HT-29 (cell line): ENCODE measurements around the gene C15orf39. TPM values are rescaled to one million over a fixed set of nuclear protein-coding genes. Genes with fewer than 3 reads are reported as not detected.
A peak's percentile ranks its signal among the peaks of the same experiment; 100 is the strongest.

Experiments used
- DNase-seq: peaks from one replicate; pipeline ENCODE4 v3.0.0-alpha.2; 2015; ENCODE audit warnings: low spot score
- total RNA-seq: library from RNA; depleted of rRNA; stranded (reverse); fragments of >200 nt; shearing (Covaris generic); gene quantifications from 2 replicates; pipeline ENCODE4 v1.2.3, GENCODE V29; 2014

Gene C15orf39
- total RNA-seq, 1 experiment from 2014 or later: 76.6 TPM

DNA sequence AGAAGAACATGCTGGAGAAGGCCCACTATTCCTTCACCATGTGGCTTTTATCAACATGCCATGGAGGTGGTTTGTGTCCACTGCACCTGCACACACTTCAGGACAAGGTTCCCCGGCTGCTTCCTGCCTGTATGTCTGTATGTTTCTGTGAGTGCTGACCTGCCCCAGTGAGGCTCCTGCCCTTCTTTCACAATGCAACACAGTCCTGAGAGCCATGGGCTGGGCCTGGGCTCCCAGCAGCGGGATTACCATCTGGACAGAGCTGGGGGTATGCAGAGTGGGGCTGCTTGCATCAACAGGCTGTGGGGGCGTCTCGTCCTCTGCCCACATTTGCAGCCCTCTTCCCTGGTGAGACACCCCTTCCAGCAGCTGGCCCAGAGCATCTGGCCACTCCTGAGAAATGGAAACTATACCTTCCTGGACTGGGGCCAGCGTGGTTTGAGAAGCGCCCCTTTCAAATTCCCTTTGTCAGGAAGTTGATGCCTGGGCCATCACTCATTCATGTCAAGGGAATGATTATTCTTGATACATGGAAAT lies 29.3 kb upstream of the C15orf39 start:
- peak; percentile 53 for DNase-seq

DNA sequence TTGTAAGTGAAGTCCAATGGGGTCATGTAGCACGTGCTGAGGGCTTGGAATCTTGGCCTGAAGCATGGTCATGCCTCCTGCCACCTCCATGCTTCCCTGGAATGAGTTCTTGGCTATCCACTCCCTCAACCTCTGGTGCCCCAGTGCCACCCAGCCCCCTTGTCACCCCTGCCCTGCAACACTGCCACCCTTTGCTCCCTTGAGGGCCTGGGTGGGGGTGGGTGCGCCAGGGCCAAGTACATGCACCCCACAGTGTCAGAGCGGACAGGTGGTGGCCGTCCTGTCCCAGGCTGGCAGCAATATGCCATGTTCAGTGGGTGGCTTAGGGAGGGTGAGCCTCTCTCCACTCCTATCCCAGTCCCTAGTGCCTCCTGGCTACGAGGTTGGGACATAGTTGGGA lies 27.6 kb upstream of the C15orf39 start:
- no peak for DNase-seq

DNA sequence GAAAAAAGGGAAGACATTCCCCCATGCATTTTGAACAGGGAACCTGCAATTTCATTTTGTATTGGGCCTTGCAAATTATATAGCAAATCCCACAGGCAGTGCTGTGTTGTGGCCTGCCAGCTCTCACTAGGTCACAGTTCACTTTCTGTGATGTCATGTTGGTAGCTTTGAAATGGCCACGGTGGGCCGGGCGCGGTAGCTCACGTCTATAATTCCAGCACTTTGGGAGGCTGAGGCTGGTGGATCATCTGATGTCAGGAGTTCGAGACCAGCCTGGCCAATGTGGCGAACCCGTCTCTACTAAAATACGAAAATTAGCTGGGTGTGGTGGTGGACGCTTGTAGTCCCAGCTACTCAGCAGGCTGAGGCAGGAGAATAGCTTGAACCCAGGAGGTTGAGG lies 27.0 kb upstream of the C15orf39 start:
- DNase-seq: no peak

DNA sequence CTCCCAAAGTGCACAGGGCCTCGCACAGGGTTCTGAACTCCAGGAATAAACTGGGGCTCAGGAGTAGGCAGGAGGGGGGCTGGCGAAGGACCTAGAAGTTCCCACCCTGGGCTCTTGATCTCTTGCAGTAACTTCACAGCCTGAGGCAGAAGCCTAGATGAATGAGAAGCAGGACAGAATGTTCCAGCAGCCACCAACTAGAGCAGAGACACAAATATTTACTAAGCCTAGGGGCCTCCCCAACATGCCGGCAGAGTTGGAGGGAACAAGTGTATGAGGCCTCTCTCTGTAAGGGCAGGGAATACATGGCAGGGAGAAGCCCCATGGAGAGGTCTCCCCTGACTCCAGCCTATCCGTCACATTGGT lies 25.3 kb upstream of the C15orf39 start:
- no peak for DNase-seq

DNA sequence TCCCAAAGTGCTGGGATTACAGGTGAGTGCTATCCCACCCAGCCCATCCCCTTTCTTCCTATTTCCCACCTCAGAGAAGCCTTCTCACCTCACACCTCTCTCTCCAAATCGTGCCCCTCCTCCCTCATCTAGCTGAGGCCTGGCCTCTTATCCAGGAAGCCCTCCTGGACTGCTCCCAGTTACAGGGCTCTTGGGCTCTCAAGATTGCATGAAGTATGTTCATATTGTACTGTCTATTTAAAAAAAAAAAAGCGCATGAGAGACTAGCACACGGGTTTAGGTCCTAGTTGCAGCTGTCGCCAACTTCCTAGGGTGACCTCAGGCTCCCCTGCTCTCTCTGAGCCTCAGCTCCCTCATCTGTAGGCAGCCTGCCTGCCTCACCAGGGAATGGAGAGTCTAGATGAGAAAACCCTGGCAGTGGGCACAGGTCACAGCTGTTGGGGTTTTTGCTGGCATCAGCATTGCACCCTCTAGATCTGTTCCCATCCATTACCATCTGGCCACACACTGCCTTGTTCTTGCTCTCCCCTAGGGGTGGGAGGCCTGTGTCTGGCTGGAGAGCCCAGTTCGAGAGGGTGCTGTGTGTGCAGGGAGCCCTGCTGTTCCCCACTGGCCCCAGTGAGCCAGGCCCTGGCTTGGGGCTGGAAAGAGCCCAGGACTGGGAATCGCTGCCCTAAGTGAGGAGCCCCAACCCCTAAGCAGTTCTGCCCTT lies 24.2 kb upstream of the C15orf39 start:
- no peak for DNase-seq

DNA sequence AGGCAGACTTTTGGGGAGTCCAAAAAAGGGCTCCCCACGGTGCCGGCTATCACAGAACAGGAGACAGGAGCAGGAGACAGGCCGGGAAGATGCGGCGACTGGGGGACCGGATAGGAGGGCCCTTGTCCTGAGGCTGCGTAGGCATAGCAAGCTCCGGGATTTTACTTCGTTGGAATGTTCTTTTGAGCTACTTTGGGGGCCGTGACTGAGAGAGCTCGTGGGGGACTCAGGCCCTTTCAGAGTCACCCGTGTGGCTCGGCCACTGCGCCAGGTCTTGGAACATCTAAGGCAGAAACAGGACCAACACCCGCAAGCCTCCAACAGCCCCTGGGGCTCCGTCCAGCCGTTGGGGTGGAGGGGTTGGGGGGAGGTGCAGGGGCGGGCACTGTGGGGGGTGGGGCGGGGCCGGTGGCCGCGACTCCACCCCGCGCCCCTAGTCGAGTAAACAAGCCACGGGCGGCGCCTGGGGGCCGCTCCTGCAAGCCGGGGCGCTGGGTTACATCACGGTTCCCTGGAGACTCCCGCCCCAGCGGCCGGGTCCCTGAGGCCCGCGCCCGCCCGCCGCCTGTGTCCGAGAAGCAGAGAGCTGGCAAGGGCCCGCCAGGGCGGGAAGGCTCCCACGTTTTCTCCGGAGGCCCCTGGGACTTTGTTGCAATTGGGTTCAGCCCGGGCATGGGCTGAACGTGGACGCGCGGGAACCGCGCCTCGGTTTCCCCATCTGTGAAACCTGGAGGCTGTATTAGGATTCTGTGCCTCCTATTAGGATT lies 23.3 kb upstream of the C15orf39 start:
- no peak for DNase-seq

DNA sequence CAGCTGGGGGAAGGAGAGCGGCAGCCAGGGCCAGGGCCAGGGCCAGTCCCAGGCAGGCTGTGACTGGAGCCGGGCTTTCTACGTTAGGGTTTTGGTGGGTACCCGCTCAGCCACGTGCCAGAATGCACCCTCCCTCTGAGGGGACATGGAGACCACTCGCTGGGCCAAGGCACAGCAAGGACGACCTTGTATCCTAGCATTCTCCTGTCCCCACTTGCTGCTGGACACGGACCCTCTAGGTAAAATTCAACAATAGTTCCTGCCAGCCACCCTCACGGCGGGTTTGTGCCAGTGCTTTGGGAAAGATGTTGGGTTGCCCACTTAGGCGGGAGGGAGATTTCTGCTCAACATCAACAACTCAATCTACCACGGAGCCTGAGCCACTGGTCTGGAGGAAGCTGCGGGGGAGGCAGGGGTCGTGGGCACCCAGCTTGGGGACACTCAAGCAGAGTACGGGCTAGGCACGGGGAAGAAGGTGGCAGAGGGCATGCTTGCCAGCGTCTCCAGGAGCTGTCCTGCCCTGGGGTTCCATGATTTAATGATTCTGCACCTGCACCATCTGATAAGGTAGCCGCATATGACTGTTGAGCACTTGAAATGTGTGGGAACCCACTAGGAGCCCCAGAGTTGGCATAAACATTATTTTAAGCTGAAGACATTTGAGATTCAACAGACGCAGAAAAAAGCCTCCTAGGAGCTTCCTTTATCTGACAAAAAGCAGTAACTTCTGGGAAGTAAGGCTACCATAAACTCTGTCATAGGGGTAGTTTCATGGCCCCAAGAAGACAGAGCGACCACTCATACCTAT lies 22.5 kb upstream of the C15orf39 start:
- DNase-seq: no peak

DNA sequence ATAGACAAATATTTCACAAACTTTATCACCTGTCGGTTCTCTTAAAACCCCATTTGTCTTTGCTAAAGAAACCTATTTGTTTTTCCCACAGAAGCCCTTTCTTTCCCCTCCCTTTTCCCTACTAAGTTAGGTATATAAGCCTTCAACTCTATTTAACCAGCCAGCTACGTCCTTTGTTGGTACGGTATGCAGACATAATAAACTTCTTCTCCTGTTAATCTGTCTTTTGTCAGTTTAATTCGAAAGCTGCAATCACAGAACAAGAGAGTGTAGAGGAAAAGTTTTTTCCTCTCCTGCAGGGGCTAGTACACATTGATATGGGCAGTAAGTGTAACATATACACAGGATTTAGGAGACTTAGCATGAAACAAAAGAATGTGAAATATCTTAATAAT lies 21.9 kb upstream of the C15orf39 start:
- DNase-seq: no peak

DNA sequence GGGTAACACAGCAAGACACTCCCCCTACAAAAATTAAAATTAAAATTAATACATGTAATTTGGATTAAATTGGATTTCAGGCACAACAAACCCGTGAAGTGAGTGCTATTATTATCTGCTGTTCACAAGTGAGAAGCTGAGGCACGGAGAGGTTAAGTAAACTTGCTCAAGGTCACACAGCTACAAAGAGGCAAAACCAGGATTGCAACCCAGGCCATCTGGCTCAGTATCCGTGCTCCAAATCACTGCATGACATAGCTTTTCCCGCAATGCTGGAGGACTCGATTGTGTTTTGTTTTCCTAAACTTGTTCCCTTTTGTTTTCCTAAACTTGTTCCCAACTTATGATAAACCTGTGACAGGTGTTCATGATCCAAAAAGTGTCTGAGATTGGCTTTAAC lies 19.9 kb upstream of the C15orf39 start:
- DNase-seq: no peak

DNA sequence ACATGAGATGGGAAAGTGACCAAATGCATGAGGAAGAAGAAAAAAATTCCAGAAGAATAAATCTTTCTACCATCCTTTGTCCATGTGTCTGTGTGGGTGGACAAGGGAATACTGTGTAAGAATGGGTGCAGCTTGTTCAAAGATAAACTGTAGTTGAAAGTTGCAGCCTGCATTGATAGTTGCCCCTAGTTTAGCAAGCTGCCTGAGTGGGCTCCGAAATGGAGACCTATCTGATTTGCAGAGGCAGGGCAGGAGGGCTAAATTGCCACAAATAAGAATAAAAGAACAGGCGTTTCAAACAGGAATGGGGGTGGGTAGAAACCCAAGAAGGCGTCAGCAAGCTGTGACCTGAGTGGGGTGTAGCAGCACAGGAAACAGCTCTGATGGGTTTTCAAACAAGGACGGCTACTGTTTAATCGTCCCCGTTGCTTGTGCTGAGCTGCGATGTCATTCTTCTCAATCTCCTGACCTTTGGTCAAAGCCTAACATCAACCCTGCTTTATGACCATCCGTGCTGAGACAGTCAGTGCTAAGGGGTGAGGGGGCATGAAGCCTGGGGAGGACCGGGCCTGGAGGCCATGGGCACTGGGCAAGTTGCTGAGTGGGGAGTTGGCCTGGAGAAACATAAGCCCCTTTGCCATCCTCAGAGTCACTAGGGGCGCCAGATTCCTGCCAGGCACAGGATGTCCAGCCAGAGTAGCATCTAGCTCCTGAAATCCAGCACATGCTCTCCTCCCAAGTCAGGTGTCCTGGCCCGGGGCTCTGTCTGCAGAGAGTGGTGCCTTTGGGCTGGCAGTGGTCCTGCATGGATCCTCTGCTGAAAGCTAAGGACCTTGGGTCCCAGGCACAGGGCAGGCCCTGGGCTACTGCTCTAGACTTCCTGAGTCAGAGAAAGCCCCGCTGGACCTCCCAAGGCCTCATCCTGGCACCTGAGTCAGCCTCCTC lies 19.2 kb upstream of the C15orf39 start:
- peak; percentile 94 for DNase-seq

DNA sequence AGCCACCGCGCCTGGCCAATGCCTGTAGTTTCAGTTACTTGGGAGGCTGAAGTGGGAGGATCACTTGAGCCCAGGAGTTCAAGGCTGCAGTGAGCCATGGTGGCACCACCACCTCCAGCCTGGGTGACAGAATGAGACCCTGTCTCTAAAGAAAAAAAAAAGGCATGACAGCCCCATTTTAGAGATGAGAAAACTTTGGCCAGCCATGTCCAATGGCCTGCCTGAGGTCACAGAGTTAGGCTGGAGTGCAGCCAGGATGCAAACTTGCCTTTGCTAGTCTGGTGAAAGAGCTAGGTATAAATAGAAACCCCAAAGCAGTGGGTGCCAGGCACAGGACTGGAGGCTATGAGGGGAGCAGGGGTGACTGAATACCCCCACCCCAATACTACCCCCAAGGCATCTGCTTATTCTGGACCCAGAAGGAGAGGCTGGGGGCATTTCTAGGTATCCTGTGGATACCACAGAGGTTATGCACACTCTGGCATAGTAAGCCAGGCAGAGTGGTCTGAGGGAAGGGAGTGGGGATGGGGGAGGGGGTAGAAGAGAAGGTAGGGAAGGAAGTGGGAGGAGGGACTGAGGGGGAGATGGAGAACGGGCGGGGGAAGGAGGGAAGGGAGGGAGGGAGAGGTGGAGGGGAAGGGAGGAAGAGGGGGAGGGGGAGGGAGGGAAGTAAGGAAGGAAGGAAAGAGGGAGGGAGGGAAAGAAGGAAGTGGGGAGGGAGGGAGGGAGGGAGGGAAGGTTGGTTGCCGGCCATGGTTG lies 16.2 kb upstream of the C15orf39 start:
- DNase-seq: no peak

DNA sequence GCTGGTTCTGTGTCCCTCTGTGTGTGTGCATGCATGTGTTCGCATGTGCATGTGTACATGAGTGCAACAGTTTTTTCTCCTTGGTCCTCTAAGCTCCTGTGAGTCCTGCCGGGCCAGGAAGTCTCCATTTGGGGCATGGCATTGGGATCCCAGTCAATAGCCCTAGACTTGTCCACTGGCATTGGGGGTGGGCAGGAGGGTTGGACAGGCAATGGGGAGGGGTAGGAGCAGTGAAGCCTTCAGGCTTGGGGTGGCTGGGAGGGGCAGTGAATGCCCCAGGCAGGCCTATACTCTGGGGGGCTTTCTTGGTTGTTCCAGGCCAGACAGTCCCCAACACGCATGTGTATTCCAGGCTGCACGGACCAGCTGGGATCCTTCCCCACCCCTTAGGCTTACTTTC lies 15.6 kb upstream of the C15orf39 start:
- DNase-seq: no peak

DNA sequence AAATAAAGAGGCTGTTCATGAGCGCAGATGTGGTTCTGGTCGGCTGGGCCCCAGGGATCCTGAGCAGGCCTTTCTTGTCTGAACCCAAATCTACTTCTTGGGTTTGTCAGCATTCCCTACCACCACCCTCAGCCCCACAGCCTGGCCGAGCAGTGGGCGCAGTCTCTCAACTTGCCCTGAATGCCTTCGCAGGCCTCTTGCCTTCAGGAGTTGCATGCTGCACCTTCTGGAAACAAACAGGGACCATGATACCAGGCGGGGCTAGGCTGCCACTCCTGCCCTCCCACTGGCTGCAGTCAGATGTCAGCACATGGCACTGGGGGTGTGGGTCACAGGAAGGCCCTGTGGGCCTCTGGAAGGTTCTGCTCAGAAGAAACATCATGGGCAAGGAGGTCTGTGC lies 13.2 kb upstream of the C15orf39 start:
- DNase-seq: no peak

DNA sequence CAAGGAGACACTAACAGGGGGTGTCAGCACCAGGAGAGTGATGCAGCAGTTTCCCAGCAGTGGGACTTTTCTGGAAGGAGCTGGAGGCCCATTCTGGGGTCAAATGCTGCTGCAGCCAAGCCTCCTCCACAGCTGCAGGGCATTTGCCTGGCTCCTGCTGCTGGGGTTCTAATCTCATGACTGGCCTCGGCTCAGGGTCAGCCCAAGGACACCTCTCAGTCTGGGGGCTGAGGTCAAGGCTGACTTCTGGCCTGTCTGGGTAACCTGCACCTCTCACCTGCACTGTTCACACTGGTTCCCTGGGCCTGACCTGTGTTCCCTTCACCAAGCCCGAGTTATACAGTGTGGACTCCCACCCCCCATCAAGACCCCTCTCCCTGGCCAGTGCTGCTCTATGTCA lies 10.4 kb upstream of the C15orf39 start:
- DNase-seq: no peak

DNA sequence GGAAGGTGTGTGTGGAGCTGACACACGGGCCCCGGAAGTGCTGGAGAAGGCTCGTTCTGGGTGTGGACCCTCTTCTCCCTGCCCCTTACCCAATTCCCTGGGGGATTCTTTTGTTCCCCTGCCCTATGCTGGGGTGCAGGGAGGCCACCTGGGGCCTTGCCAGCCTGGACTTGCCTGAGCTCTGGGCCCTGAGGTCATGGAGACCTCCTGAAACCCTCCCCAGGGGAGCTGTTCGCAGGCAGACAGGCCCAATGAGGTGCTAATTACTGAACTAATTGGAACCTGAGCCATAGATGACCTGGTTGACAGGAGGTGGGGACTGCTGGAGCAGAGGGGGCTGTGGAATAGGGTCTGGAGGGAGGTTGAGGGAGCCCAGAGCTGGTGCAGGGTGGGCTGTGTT lies 9.4 kb upstream of the C15orf39 start:
- DNase-seq: no peak

DNA sequence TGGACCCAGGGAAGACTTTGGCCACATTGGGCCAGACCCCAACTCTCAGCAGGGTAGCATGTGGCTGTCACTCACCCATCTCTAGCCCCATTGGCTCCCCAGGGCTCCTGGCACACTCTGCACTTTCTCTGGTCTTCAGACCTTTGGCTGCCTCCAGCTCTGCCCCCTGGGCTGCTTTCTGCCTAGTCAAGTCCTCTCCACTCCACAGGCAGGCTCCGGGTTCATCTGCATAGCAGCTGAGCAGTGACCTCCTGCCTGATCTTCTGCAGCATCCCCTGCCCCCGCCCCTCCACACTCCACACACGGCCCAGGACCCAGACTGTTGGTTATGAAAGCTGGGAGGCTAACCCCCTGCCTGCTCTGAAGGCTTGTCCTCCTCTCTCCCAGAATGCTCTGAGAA lies 8.4 kb upstream of the C15orf39 start:
- no peak for DNase-seq

DNA sequence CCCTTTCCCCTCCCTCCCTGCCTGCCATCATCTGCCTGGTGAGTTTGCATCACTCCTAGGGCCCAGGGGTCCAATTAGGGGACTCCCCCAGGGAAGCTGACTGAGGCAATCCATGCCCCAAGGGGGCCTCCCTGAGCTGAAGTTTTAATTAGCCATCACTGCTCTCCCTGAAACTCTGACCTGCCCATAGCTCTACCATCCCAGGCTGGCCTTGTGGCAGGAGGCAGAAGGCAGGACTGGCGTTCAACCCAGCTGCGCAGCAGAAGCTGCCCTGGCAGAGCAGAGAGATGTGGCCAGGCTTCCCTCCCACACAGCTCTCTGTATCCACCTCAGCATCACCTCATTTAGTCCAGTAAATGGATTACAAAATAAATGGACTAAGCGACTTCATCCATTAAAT lies 7.7 kb upstream of the C15orf39 start:
- DNase-seq: no peak

DNA sequence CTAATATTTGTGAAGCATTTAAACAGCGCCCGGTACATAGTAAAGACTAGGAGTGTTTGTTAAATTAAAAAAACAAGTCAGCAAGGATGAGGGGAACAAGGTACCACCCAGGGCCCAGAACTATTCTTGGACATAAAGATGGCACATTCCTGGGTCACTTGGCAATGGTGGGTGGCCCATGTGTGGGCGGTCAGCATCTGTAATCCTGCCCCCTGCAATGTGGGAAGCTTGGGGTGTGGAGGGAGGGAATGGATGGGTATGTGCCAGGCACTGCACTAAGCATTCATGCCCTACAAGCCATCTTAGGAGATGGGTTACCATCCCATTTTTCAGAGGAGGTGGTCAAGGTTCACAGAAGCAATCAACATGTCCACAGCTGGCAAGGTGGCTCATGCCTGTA lies 7.3 kb upstream of the C15orf39 start:
- no peak for DNase-seq

DNA sequence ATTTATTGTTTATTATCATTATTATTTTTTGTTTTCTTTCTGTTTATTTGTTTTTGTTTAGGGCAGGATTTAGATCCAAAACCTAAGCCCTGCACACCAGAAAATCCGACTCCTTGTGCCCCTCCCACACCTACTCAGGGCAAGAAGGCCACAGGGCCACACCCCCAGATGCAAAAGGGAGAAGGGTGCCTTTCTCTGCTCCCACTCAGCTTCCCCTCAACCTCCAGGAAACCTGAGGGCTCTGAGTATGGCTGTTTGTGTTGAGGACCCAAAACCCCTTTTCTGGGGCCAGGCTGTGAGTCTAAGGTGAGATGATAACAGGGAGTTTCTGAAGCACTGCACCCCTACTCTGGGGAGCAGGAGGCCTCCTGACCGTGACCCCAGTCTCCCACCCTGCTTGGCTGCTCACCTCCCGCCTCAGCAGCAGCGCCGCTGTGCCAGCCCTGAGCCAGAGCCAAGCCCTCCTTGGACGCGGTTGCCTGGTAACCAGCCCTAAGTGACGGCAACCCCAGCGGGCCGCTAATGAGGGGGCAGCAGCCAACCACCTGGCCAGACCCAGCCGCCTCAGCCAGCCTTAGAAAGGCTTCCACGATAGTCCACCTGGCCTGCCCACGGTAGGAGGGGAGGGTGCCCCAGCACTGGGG lies 6.4 kb upstream of the C15orf39 start:
- DNase-seq: no peak

DNA sequence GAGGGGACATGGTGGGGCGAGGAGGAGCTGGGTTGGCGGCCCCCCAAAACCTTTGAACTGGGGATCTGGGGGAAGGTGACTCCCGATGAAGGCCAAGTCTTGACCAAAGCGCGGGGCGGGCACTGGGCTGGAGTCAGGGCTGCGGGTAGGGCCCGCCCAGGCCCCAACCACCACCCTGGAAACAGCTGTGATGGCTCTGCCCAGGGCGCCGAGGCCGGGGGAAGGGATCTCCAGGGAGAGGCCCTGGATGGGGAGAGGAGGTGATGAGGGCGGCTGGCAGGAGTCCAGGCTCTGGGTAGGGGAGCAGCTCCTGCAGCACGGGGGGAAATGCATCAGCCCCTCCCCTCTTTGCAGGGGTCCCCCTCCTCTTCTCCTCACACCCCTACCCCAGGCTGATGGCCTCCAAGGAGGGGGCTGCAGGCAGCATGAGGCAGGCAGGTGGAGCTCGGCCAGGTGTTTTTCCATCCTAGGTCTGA lies 5.9 kb upstream of the C15orf39 start:
- peak; percentile 38 for DNase-seq
